Measurements from ENCODE around the gene MST1. TPM values are rescaled to one million over a fixed set of nuclear protein-coding genes. Genes with fewer than 3 reads are reported as not detected.

MST1 gene
- 6.0 TPM in 2 replicates for total RNA-seq

GRCh38 chr3:49689046-49689907, at the start of gene MST1, which contains the start of gene RNF123:
MST1 (minus strand) TSS chr3:49689474; CDS start chr3:49688691, 783 bp downstream.
RNF123 (plus strand) TSS chr3:49689557; CDS start chr3:49691166, 1,609 bp downstream.

DNA sequence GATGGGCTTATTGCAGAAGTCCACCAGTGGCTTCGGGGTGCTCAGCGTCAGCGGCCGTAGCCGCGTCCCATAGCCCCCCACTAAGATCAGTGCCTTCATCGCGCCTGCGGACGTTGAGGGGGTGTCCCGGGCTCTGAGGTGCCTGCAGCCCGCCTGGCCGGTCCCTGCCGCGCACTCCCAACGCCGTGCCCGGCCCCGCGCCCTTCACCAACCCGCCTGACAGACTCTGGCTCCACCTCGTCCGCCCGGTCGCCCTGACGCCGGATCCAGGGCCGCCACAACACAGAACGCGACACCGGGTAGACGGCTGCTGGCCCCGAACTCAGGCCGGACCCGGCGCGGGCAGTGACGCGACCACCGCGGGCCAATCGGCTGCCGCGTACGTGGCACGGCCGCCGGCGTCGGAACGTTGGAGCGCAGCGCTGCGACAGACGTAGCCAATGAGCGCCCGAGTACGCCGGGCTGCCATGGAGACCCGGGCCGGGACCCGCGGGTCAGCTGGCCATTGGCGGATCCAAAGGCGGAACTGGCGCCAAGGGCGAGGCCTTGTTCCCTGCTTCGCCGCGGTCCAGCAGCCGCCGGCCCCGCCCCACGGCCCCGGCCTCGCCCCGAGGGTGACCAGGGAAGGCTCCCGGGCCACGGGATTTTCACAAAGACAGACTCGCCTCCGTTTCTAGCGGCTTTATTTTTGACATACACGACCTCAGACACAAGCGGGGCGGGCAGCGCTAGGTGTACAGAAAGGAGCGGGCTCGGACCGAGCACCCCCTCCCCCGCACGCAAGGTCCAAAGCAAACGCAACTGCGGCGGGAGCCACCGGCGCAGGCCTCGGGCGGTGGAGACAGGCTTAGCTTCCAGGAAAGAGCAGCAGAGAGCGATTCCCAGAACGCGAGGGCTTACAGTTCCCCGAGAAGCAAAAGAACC, 34.6 kb upstream of the MST1 start, which contains the start of gene GMPPB:
TSS of gene GMPPB (minus strand) at position 324 of the 924 bp plus-strand sequence. CDS start at position 99, 225 bp downstream.

DNA sequence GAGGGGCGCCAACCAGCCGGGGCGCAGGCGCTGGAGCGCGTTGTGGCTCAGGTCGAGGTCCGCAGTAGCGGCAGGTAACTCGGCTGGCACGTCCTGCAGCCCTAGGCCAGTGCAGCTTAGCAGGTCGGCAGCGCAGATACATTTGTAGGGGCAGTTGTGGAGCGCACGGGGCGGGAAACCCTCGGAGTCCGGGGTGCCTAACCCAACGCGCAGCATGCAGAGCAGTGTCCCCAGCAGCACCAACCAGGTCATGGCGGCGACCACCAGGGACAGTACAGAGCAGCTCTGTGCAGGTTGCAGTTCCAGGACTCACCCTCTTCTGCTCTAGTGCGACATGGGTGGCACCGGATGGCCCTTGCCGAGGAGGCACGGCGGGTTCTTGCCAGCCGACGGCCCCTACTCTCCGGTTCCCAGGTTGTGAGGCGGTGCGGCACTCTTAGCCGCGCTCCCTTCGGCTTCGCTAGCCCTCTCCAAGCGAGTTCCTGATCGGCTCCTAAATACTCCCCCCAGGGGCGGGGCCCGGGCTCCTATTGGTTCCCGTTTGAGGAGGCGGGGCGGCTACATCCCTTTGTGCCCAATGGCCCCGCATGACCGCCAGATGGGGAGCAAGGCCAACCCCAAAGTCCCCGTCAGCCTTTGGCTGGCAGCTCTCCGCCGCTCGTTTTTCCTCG, 30.1 kb upstream of the MST1 start, which contains the start of gene AMIGO3:
TSS of gene AMIGO3 (minus strand) at position 471 of the 671 bp plus-strand sequence. CDS start at position 252, 219 bp downstream.

DNA sequence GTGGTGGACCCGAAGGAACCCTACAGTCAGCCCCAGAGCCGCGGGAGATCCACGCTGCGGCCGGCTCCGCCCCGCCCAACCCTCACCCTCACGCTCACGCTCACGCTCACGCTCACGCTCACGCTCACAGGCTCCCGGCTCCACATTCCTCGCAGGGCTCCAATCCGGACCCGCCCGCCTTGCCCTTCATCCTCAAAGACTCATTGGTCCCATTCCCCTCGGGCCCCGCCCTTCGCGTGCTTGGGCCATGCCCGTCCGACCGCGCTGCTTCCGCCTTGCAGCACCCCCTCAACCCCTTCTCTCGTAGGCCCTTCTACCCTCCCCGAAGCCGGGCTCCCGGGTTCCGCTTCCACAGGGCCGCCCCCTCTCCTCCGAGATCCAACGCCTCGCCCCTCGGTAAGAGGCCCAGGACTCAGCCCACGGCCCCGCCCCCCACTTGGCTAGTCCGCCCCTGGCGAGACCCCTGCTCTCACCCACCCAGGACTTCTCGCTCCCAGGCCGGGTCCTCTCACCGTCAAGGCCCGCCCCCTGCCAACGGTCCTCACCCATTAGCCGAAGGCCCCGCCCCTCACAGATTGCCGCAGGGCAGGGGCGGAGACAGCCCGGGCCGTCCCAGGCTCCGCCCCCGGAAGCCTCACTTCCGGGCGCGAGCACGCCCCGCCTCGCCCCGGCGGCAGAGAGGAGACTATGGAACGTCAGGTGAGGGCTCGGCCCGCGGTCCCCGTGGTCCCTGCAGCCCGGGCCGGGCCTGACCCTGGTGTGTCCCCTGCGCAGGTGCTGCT, 15.4 kb downstream of the MST1 start, which contains the start of gene APEH:
TSS of gene APEH (plus strand) at position 637 of the 782 bp plus-strand sequence. CDS start at position 688, 51 bp downstream.

Other genes starting within 250 kb of the MST1 start
- 21.5 and 31.4 TPM in 2 replicates for gene DAG1, start 219.2 kb downstream of the MST1 start, total RNA-seq
- gene BSN, start 135.0 kb downstream of the MST1 start, total RNA-seq: under 0.01 TPM in 2 replicates
- 109 and 116 TPM in 2 replicates for gene APEH, start 15.1 kb downstream of the MST1 start, total RNA-seq
- 20.5 and 20.6 TPM in 2 replicates for gene RNF123, start 83 bp upstream of the MST1 start, total RNA-seq
- not detected in 2 replicates for gene AMIGO3, start 30.2 kb upstream of the MST1 start, total RNA-seq
- gene GMPPB, start 34.5 kb upstream of the MST1 start, total RNA-seq: 23.0 and 30.5 TPM in 2 replicates
- 19.1 and 29.1 TPM in 2 replicates for gene IP6K1, start 97.1 kb upstream of the MST1 start, total RNA-seq
- under 0.01 and 0.14 TPM in 2 replicates for gene CDHR4, start 110.4 kb upstream of the MST1 start, total RNA-seq
- gene INKA1, start 113.8 kb upstream of the MST1 start, total RNA-seq: 3.1 and 3.7 TPM in 2 replicates
- gene UBA7, start 124.5 kb upstream of the MST1 start, total RNA-seq: 39.1 and 55.2 TPM in 2 replicates
- 1.0 and 1.4 TPM in 2 replicates for gene TRAIP, start 167.1 kb upstream of the MST1 start, total RNA-seq
- gene CAMKV, start 180.4 kb upstream of the MST1 start, total RNA-seq: not detected in 2 replicates
- gene MST1R, start 214.4 kb upstream of the MST1 start, total RNA-seq: 0.14 and 0.55 TPM in 2 replicates
- 7.4 and 11.3 TPM in 2 replicates for gene MON1A, start 240.3 kb upstream of the MST1 start, total RNA-seq

Data from smooth muscle cell of bladder (primary cell).